GM18873 (cell line): ENCODE measurements around the gene RNGTT.

Experiments used
- ATAC-seq: cut with Tn5 transposase; IDR thresholded peaks from one replicate; pipeline ENCODE4 v1.9.1; 2021; ENCODE audit warnings: mild to moderate bottlenecking, moderate library complexity, moderate number of reproducible peaks; ENCODE audit not compliant: unreplicated experiment, low FRiP score

The RNGTT gene

GRCh38 chr6:88569959-88570358 is 393.5 kb downstream of the RNGTT start:
- no peak for ATAC-seq

DNA sequence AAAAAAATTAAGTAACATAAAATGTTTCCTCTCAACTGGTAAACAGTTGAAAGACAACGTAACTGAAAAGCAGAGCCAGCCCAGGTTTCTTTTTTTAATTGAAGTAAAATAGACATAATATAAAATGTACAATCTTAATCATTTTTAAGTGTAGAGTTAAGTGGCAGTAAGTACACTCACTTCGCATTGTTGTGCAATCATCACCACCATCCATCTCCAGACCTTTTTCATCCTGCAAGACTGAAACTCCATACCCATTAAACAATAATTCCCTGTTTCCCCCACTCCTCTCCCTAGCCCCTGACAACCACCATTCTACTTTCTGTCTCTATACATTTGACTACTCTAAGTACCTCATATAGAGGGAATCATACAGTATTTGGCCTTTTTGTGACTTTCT is 395.7 kb downstream of the RNGTT start:
- ATAC-seq, result no peak

DNA sequence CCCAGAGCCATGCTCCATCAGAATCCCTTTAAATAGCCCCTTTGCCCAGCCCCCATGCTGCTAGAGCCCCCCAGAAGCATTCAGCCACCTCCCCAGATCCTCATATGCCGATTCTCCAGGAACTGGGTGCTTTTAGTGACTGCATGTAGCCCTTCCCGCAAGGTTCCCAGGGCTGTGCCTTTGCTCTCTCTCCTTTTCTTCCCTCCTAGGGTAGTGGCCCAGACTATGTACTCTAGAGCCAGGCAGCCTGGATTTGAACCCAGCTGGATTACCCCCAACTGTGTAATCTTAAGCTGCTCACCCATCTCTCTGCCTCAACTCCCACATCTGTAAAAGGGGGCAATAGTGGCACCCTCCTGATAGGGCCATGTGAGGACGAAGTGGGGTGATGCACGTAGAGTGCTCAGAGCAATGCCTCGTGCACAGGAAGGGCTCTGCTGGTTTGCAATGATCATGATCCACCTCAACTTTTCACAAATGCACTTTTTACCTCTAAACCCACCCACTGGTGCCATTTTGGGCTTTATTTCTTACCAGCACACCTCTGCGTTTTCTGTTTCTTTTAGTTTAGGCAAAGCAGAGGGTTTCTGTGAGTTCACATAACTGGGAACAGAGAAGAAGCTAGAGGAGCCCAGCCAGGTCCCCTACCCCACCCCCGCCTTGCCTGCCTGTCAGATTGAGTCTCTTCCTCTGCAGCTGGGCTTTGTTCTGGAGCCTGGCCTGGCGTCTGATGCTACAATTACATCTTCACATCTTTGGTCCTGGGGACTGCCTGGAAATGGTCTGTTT is 396.5 kb downstream of the RNGTT start:
- ATAC-seq, result no peak

- no peak for ATAC-seq
Measured at GRCh38 chr6:88565836-88566235, 397.6 kb downstream of the RNGTT start.

DNA sequence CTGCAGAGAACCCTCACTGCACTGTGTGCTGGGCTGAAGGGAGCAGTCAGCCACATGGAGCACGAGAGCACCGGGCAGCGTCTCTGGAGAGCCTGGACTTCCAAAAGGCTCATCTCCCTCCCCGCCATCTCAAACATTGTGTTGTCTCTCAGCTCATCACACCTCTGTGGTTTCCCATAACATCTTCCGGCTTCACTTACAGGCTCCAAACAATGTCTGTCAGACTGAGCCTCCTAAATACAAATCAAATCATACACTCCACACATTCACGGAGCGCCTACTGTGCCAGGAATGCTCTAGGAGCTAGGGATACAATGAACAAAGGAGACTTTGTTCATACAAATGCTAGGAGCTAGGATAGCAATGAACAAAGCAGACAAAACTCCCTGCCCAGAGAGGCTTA is 398.0 kb downstream of the RNGTT start:
- ATAC-seq, result no peak

- no peak for ATAC-seq
Measured at GRCh38 chr6:88563277-88563625, 400.2 kb downstream of the RNGTT start.

DNA sequence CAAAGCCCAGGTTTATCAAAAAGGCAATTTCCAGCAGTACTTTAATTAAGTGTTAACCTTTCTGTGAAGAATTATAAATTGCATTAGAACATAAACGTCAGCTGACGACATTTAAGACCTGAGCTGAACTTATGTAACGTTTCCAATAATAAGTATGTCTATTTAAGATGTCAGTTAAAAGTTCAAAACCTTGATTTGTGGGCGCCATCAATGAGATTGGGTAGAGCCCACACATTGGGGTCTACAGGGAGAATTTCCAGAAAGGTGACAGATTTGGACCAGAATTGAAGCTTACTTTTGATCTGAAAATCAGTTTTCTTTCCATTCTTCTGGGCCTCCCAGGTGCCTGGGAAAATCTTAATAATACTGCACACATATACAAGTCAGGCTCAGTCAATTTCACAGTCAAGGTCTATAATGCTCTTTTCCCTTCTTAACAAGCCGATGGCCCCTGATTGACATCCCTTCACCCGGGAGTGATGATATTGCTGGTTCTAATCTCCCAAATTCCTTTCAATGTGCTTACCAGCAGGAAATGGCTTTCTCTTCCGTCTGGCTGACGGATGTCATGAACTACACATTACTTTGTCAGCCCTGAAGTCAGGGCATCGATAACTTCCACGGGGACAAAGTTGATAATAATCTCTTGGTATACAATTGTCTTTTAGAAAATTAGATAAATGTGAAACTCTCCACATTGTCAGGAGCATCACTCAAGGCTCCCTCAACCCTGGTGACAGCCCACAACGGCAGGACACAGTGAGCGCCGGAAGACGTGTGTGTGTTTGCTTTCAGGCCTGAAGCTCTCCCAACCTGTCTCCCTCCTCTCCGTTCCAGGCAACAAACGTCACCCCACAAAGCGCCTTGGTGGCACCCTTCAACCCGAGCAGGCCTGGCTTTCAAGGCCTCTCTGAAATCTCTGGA is 400.8 kb downstream of the RNGTT start:
- no peak for ATAC-seq

DNA sequence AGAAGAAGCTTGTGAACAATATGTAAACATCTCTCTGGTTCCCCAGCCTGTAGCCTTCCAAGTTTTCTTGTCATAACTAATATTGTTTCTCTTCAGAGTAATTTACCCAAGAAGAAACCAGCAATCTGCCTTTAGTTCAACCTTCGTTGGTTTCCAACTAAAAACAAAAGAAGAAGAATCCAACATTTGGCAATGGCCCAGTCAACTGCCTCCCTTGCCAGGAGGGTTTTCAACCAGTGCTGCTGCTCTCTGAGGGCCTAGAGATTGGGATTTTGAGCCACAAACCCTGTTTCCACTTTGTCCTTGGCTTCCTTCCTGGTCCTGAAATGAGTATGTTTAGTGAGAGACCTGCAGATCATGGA is 401.5 kb downstream of the RNGTT start:
- ATAC-seq, result no peak

DNA sequence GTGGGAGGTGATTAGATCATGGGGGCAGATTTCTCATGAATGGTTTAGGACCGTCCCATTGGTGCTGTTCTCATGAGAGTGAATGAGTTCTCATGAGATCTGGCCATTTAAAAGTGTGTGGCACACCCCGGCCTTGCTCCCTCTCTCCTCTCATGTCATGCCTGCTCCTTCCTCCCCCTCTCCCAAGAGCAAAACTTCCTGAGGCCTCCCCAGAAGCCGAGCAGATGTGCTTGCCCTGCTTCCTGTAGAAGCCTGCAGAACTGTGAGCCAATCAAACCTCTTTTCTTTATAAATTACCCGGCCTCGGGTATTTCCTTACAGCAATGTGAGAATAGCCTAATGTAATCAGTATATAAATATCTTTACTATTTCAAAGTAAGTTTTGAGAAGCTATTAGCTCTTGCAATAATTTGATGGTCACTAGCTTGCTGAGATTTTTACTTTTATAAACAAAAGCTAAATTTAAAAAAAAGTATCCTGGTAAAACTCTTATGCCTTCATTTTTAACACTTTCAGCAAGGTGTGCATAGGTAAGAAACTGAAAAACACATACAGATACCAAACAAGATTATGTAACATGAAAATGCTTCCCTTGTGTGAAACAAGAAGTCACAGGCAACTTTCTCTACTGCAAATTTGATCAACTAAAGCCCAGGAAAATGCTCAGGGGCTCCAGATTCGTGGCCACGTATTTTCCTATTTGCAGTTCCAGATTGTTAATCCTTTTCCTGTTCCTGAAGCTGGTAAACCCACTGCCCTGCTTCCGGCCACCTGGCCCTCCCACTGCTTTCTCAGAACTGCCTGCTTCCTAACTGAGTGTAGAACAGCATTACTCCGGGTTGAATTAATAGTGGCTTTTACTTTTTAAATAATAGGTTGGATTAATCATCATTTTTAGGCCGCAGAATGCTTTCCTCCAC is 402.1 kb downstream of the RNGTT start:
- ATAC-seq, result no peak
